Measurements from ENCODE around the gene PGR.

DNA sequence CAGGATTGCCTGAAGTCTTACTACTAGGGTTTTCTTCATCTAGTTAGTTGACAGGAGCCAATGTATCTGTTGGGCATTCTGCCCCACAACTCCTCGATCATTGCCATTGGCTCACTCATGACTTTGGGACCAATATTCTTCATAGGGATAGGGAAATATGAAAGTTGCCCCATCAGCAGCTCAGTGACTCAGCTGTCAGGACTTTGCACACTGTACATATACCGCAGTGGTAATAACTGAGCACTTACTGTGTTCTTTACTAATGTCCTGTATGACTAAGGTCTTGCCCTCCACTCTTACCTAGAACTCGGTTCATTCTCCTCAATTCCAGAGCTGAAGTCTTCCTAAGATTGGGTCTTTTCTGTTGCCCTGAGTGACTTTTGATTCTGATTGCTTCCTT, 46.8 kb upstream of the PGR start:
- TF ChIP-seq, protein P1, sequence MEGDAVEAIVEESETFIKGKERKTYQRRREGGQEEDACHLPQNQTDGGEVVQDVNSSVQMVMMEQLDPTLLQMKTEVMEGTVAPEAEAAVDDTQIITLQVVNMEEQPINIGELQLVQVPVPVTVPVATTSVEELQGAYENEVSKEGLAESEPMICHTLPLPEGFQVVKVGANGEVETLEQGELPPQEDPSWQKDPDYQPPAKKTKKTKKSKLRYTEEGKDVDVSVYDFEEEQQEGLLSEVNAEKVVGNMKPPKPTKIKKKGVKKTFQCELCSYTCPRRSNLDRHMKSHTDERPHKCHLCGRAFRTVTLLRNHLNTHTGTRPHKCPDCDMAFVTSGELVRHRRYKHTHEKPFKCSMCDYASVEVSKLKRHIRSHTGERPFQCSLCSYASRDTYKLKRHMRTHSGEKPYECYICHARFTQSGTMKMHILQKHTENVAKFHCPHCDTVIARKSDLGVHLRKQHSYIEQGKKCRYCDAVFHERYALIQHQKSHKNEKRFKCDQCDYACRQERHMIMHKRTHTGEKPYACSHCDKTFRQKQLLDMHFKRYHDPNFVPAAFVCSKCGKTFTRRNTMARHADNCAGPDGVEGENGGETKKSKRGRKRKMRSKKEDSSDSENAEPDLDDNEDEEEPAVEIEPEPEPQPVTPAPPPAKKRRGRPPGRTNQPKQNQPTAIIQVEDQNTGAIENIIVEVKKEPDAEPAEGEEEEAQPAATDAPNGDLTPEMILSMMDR (IDR thresholded peaks at IDR 0.05) = no peak
- TF ChIP-seq POLR2AphosphoS5 (IDR thresholded peaks at IDR 0.05; ENCODE audit: low read depth, low read length) = no peak

Measured in Panc1 (cell line).